ENCODE measurements around the gene SDK1.

Gene SDK1

DNA sequence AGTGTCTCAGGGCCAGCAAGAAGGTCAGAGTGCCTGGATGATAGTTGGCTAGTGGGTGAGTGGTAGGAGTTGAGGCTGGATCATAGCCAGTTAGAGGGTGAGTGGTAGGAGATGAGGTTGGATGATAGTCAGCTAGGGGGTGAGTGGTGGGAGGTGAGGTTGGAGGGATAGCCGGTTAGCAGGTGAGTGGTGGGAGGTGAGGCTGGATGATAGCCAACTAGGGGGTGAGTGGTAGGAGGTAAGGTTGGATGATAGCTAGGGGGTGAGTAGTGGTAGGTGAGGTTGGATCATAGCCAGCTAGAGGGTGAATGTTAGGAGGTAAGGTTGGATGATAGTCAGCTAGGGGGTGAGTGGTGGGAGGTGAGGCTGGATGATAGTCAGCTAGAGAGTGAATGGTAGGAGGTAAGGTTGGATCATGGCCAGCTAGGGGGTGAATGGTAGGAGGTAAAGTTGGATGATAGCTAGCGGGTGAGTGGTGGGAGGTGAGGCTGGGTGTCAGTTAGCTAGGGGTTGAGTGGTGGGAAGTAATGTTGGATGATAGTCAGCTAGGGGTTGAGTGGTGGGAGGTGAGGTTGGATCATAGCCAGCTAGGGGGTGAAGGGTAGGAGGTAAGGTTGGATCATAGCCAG, 226.6 kb downstream of the SDK1 start:
- no peak for ATAC-seq

DNA sequence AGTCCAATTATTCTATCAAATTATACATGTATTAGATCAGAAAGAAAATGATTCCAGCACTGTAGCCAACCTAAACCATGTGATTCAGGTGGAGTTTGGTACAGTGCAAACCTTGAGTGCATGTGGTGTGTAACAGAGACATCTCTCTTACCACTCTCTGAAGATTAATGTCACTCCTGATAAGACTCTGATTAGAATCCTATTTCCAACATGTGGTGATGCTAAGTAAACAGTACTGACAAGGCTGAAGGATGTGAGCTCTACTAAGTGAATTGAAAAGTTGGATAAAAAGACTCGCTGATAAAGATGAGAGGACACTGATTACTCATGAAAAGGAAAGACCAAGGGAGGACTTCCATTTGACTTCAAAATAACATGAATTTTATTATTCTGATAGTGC, 232.0 kb downstream of the SDK1 start:
- DNase-seq (no peak), ATAC-seq (no peak)

More for the DNA sequence above, 226.6 kb downstream of the SDK1 start:
- DNase-seq: no peak

DNA sequence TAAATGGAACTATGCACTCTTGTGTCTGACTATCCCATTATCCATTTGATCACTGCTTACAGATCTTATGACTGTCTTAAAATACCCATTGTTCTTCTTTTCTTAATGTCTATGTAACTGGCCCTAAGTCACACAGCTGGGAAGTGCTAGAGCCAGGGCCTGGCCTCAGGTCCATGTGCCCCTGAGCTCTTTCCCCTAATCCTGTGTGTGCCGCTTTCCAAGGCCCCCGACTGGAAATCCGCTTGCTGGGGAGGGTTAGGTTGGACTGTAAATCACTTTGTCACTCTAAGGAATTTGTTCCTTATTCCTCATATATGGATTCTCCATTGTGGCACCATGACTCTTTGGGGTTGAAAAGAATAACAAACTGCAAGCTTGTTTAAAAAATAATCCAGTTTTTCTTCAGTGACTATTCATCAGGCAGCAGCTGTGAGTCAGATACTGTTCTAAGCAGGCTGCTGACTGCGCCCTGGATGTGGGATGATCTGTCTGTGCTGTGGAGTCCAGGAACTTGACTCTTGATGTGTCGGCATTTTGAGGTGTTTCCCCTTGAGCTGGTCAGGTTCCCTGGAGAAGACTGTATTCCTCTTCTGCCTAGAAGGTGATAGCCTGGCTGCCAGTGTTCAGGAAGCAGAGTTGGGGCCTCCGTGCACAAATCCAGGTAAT, 236.3 kb downstream of the SDK1 start:
- ATAC-seq: no peak
- DNase-seq: no peak

DNA sequence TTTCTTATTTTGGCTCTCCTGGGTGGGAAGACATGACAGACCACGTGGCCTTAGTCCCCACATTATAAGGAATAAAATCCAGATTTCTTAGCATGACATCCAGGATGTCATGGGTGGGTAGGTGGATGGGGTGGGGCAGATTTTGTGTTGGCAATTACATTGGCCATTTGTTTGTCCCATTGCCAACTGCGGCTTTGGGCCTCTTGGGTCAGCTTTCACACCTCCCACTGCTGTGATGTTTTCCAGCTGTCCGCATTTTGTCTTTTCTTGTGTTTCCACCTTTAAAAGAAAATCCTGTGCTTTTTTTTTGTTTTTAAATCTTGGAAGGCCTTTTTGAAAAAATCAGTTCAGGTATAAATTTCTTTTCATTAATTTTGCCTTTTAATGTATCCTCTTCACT, 237.0 kb downstream of the SDK1 start:
- ATAC-seq (no peak), DNase-seq (no peak)

DNA sequence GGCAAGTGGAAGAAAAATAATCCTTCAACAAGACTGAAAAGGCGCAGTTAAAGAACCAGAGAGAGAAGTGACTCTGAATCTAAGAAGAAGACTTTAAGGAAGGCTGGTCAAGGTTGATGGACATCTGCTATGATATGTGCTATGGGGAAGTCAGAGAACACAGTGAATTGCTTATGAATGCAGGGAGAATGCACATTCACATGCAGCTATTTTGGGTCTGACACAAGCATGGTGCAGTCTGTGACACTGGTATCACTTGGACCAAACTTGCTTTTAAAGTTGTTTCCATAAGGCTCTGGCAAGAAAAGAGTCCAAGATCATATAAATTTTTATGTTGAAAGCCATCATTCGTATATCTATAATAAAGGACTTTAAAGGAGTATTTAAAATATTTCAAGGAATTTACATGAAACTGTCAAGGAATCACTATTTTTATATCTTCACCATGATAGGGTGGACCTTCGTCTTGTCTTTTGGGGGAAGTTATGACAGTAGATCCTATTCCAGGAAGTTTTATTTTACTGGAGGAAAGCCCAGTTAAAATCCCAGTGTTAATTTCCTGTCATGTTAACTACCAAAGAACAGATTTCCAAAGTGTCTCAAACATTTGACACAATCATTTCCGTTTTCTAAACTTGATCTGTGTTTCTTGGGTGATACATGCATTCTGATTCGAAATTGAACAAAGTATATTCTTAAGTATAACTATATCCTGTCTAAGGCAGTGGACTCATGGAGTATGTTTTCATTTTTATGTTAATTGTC, 239.6 kb downstream of the SDK1 start:
- DNase-seq: no peak
- no peak for ATAC-seq

DNA sequence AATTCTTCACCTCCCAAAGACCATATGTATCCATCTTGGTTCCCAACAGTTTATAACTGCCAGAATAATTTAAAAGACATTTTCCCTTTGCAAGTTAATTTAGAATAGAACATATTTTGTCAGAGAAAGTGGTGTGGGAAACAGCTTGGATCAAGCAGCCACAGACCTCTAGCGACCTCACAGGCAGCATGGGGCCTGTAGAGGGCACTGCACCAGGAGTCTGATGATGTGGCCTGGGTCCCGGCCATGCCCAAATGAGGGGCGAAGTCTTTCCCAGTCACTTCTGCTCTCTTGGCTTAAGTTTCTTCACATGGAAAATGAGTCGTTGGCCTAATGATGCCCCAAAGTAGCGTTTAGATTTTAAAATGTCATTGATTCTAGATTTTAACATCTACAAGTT, 243.2 kb downstream of the SDK1 start:
- DNase-seq: no peak
- no peak for ATAC-seq

DNA sequence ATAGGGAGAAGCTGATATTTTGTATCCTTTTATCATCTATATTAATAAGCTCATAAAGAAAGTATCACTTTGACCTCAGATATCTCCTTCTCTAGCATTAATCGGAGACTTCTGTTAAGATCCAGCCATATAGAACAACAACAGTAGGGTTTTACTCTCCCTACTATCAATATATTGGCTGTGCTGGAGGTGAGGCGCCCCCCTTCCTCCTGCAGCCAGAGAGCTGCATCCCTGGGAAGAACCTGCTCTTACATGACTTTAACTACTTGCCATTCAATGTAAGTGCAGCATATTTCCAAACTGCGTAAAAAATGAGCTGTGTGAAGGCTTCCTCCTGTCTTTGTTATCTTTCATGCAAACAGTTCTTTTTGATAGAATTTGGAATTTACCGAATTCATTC, 247.8 kb downstream of the SDK1 start:
- DNase-seq (no peak), ATAC-seq (no peak)

DNA sequence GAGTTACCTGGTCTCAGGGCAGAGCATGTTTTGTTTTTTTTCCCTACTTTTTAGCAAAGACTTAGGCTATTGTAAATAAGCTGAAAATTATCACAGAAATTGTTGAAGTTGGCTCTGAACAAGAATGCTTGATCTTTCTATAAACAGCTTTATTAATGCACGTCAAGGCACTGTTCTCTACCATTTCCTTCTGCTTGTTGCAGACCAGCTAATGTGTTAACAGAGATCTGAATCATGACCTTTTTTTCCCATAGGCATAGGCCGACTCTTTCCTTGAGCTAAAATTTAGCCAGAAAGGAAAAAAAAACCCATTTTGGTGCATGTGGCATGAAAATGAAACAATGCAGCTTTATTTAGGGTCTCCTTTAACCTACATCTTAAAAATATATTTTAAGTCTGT, 248.5 kb downstream of the SDK1 start:
- DNase-seq: no peak
- no peak for ATAC-seq

DNA sequence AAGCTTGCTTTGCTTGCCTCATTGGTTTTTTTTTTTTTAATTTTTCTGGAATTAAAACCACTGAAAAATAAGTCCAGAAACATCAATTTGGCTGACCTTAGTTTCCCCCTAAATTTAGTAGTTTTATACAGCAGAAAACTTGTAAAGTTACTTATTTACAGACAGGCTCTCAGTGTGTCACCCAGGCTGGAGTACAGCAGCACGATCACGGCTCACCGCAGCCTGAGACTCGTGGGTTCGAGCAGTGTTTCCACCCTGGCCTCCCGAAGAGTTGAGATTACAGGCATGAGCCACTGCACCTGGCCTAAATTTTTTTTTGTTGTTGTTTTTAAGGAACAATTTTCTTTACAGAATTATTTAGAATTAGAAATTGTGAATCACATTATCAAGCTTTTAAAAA, 250.5 kb downstream of the SDK1 start:
- ATAC-seq: no peak

DNA sequence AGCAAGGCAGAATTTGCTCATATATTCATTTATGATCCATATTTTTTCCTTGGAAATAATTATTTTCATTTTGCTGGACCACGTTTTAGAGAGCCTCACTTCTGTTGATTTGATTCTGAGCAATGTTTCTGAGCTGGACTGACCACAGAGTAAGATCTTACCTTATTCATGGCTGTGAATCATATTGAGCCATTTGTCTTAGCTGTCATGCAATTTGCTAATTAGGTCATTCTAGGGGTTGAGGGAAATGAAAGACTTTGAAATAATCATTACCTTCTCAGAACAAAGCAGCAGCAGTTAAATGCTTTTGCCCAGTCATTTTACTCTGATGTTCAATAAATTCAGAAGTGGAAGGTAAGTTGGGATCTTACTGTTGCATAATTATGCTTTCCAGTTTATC, 251.4 kb downstream of the SDK1 start:
- ATAC-seq (no peak), DNase-seq (no peak)

More for the DNA sequence above, 250.5 kb downstream of the SDK1 start:
- DNase-seq: no peak

DNA sequence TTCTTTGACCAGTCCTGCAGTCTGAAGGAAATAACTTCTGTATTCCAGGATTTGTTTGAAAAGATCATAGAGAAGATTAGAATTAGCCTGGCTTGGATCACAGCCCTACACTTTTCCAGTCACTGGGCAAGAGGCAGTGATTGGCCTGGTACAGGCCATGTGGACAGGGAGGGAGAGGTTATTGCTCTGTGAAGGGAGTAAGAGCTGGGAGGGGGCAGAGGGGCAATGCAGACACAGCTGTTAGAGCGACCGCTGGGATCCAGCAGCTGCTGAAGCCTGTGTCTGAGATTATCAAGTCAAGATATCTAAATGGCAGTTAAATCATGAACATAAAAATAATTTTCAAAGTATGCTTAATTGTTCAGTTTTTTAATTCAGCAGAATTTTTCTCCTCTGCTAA, 257.3 kb downstream of the SDK1 start:
- no peak for ATAC-seq
- no peak for DNase-seq

DNA sequence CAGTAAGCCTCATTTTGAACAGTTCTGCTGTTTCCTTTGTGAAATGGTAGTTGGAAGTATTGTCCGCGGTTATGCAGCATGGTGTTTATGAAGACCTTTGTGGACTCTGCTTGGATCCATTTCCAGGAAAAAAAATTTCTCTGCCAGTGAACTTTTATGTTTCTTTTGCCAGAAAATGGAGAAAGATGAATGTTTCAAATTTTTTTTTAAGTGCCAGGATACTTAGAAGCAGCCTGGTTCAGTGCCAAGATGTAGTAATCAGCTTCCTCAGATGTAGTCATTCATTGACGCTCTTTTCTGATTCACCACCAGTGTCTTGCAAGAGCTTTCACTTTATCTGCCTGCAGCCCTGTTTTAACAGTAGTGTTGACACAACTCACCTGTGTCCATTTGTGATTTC, 258.2 kb downstream of the SDK1 start:
- ATAC-seq: no peak
- DNase-seq: no peak

DNA sequence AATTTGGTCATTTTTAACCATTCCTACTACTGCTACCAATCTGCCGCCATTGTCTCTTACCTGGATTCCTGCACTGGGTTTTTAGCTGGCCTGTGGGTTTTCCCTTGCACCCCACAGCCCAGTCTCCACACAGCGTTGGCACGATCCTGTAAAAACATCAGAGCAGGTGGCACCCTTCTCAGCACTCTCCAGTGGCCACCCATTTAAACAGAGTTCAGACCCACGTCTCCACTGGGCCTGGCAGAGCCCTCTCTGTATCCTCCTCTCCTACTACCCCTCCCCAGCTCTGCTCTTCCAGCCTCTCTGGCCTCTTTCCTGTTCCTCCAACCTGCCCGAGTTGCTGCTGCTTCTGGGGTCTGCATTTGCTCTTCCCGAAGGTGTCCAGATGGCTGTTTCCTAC, 259.4 kb downstream of the SDK1 start:
- ATAC-seq (no peak), DNase-seq (no peak)

DNA sequence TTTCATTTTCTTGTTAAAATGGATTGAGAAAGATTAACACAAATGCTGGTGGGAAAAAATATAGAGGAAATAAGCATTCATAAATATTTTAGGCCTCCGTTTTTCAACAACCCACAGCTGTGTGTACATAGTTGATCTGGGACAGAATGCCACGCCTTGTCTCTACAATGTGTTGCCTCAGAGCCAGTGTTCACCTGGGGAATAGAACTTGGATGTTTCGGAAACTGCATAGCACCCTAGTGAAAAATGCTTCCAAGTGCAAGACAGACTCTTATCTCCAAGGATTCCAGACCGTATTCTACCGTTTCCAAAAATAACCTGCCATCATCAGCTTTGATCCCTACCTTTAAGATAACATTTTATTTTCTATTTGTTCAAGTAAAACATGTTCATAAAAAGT, 260.9 kb downstream of the SDK1 start:
- DNase-seq (no peak), ATAC-seq (no peak)

DNA sequence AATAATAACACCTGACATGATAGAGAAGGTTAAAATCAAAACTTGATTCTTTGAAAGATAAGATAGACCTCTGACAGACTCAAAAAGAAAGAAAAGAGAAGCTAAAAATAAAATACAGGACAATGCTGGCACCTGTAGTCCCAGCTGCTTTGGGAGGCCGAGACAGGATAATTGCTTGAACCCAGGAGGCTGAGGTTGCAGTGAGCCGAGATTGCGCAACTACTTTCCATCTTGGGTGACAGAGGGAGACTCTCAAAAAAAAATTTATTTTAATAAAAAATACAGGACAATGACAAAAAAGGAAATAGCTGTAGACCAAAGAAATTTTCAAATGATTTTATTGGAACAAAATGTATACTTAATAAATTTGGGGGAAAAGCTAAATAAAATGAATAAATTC, 263.2 kb downstream of the SDK1 start:
- no peak for ATAC-seq
- no peak for DNase-seq

DNA sequence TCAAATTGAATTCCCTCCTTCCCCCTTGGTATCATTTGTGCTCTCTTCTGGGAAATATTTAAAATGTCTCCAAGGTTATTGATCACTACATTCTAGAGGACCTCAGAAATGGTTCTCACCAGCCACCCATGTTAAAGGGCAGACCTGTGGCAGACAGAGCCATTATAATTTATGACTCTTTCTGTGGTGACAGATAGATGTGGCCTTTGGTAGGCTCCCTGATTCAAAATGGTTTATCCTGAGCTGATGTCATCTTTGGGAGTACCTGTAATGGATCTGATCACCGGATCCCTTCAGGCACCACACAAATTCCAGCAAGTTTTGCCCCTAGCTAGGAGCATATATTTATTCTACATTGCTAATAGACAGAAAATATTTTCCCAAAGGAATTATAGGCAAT, 267.5 kb downstream of the SDK1 start:
- ATAC-seq (no peak), DNase-seq (no peak)

DNA sequence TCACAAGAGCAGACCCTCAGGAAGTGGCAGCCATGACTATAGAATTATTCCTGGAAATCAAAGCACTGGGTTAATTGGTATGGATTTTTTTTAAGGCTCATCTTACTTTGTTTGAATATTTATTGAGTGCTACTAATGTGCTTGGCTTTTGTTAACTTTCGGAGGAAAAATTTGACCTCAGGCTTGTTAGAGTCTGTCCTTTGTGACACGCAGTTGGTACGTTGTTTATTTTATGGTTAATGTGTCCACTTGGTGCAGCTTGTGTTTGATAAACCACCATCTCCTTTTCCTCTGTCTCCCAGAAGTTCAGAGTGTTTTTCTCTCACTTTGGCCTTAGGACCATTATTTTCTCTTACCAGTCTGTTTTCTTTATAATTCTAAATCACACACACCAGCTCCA, 268.6 kb downstream of the SDK1 start:
- DNase-seq: no peak
- no peak for ATAC-seq

DNA sequence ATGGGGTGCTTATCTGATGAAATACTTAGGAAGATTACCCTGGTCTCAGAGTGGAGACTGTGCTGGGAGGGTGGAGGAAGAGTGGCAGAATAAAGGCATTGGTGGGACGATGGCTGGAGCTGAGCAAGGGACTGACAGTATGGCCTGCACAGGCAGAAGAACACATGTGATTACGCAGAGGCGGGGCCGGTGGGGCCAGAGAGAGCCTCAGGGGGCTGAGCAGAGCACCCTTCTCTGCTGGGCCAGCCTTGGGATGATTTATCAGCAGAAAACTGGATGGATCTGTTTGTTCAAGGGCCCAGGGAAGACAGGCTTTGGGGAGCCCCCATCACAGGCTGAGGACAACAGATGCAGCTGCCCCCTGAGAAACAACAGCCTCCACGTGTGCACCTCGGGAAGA, 272.1 kb downstream of the SDK1 start:
- no peak for DNase-seq

DNA sequence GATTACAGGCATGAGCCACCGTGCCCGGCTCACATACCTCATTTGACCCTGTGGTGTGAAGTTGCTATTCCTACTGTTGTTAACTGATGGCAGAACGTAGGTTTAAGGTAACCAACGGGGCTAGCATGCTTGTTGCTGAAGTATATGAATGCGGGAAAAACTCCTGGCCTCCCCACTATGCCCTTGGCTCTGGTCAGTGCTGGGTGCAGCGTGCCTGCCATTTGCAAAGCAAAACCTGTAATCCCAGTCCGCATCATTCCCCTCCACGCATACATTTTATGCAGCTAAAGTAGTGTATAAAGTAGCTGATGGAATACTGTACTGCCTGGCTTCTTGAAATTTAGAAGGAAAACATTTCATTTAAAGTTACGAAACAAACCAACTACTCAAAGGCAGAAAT, 273.3 kb downstream of the SDK1 start:
- ATAC-seq: no peak
- no peak for DNase-seq

More for the DNA sequence above, 272.1 kb downstream of the SDK1 start:
- no peak for ATAC-seq

DNA sequence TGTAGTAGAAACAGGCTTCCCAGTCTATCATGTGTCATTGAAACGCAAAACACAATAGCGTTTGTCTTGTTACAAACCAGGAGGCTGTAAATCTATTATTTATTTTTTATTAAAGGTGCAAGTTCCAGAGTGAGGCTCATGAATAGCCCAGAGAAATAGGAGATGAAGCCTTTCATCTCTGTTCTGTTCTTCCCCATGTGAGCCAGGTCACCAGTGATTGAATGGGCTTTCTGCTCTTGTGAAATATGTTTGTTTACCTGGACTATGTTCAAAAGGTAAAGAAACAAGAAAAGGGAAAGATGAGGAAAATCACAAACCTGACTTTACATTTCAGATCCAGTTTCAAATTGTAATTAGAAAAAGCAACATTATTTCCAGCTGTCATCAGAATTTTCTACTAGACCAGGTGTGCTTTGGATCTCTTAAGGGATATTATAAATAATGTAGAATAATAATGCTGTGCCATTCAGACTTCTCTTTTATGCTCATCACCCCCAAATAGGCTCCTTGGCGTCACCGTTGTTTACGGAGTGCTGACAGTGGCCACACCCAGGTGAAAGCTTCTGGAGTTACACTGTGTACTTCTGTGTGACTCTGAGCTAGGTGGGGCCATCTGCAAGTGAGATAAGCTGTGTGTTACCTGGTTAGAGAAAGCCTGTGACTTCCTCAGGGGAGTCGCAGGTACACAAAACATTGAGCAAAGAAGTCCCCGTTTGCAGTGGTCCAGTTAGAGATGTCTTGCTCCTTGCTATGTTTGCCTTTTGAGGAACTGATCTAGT, 274.9 kb downstream of the SDK1 start:
- no peak for DNase-seq
- no peak for ATAC-seq

DNA sequence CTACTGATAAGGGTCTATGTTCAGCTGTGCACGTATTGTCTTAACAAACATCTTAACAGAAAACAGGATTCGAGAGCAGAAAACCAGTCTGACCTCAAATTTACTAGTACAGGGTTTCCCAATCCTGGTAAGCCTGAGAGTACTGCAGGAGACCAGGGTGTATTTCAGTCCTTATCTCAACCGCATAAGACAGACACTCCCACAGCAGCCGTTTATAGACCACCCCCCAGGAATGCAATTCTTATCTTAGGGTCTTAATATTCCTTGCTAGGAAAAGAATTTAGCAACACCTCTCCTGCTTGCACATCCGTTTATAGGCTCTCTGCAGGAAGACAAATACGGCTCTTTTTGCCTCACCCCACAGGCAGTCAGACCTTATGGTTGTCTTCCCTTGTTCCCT, 277.3 kb downstream of the SDK1 start:
- DNase-seq: no peak
- ATAC-seq: no peak

DNA sequence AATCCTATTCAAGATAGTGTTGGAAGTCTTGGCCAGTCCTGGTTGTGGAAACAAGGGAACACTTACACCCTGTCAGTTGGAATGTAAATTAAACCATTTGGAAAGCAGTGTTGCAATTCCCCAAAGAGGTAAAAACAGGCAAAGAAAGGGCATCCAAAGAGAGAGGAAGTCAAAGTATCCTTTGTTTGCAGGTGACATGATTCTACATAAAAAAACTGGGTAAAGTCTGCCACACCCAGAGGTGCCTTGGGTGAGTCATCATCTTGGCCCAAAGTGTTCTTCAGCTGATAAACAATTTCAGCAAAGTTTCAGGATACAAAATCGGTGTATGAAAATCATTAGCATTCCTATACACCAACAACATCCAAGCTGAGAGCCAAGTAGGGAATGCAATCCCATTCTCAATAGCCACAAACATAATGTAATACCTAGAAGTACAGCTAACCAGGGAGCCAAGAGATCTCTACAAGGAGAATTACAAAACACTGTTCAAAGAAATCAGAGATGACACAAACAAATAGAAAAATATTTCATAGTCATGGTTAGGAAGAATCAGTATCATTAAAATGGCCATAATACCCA, 278.7 kb downstream of the SDK1 start:
- DNase-seq (no peak), ATAC-seq (no peak)

Measured in stimulated activated naive CD8-positive, alpha-beta T cell treated with anti-CD3 and anti-CD28 coated beads, Interleukin-15, Interleukin-2, amounts not matched to agents 100 U/mL and 50 U/mL, for 24 hours (primary cell).